ENCODE data around the gene MYEOV.

DNA sequence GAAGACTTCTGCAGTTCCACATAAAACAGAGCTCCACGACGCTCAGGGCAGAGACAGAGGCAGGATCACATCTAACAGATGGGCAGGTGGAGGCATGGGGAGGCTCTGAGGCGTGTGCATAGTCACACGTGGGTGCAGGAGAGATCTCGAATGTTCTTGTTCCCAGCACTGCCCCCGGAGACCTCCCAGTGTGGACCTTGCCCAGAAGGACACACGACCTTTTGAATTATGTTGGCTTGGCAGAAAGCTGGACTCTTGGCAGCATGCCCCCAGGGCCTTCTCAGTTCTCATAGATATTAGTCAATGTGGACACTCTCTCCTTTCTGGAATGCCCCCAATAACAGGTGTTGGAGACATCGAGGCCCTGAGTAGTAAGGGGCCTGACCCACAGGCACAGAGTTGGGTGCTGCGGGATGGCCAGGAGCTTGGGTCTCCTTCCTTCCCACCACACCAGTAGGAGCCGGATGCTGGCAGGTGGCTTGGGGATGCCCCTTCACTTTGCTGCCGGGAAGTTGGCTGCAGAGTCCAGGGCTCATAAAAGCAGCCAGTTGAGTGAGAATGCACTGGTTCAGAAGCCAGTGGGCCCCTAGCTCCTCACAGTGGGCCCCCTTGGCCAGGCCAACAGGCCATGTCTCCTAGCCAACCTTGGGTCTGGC, 12.1 kb downstream of the MYEOV start:
- TF ChIP-seq EZH2 (IDR thresholded peaks at IDR 0.05; ENCODE audit: low read length) = no peak
- TF ChIP-seq, protein P1, sequence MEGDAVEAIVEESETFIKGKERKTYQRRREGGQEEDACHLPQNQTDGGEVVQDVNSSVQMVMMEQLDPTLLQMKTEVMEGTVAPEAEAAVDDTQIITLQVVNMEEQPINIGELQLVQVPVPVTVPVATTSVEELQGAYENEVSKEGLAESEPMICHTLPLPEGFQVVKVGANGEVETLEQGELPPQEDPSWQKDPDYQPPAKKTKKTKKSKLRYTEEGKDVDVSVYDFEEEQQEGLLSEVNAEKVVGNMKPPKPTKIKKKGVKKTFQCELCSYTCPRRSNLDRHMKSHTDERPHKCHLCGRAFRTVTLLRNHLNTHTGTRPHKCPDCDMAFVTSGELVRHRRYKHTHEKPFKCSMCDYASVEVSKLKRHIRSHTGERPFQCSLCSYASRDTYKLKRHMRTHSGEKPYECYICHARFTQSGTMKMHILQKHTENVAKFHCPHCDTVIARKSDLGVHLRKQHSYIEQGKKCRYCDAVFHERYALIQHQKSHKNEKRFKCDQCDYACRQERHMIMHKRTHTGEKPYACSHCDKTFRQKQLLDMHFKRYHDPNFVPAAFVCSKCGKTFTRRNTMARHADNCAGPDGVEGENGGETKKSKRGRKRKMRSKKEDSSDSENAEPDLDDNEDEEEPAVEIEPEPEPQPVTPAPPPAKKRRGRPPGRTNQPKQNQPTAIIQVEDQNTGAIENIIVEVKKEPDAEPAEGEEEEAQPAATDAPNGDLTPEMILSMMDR (optimal IDR thresholded peaks at IDR 0.05 in 1 of 3, IDR thresholded peaks at IDR 0.05 in 1 of 3, conservative IDR thresholded peaks at IDR 0.05 in 1 of 3; ENCODE audit: extremely low read depth in 1 of 3, insufficient read depth in 2 of 3, low read length in 3 of 3) = no peak

All from keratinocyte (primary cell).